Nephron (organoid): ENCODE results near the gene SPPL3.
"Not testable (repeated sequence)": the region's sequence is repeated elsewhere in the genome, so short reads cannot be mapped to it uniquely, and the experiment has no call there.

Source experiments
- H3K27ac Mint-ChIP-seq, 3 experiments: 2 replicates each; pipeline ENCODE4 v1.8.0; 2020; ENCODE audit warnings: mixed read lengths in 3 of 3, mild to moderate bottlenecking in 2 of 3, moderate library complexity in 1 of 3
- H3K27me3 Mint-ChIP-seq: 2 replicates; pipeline ENCODE4 v1.8.0; 2021; ENCODE audit warnings: low read depth, mild to moderate bottlenecking, moderate library complexity, mixed read lengths
- H3K36me3 Mint-ChIP-seq: 2 replicates; pipeline ENCODE4 v1.8.0; 2020; ENCODE audit warnings: low read depth, mixed read lengths
- H3K4me1 Mint-ChIP-seq: 2 replicates; pipeline ENCODE4 v1.8.0; 2020; ENCODE audit warnings: mixed read lengths
- H3K4me3 Mint-ChIP-seq, 3 experiments: 2 replicates each; pipeline ENCODE4 v1.8.0; 2020; ENCODE audit warnings: mild to moderate bottlenecking in 3 of 3, mixed read lengths in 3 of 3, moderate library complexity in 2 of 3
- H3K9me3 Mint-ChIP-seq: 2 replicates; pipeline ENCODE4 v1.8.0; 2020; ENCODE audit warnings: mixed read lengths
- CTCF ChIP-seq, 3 experiments: fragments of 200-600 bp; sonication (generic); IDR thresholded peaks; one replicate each; pipeline ENCODE4 v1.5.0; 2021; ENCODE audit warnings: antibody characterized with exemption in 3 of 3; ENCODE audit not compliant: unreplicated experiment in 3 of 3

The SPPL3 gene

DNA sequence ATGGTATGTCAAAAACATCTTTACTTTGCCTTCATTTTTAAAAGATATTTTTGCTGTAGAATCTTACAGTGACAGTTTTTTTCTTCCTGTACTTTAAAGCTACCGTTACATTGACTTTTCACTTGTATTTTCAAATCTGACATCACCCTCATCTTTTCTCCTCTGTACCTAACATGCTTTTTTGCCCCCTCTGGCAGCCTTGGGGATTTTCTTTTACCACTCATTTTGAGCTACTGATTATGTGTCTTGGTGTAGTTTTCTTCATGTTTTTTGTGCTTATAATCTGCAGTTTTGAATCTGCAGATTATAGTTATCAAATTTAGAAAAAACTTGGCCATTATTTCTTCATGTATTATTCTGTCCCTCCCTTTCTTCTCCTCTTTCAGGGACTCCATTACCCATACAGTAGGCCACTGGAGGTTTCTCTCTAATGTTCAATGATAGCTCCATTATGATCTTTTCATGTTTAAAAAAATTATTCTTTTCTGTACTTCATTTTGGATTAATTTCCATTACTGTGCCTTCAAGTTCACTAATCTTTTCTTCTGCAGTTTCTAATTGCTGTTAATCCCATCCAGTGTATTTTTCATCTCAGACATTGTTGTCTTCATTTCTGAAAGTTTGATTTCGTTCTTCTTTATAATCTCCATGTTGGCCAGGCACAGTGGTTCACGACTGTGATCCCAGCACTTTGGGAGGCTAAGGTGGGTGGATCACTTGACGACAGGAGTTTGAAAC is 108.5 kb downstream of the SPPL3 start:
- Mint-ChIP-seq H3K4me3 (no peak overlapping the region), H3K27ac (no peak overlapping the region), H3K27me3 (no peaks in the 10 kb centered on the region), H3K9me3 (peaks cover 47% of the 10 kb centered on the region), H3K36me3 (peaks cover 65% of the 10 kb centered on the region), H3K4me1 (no peaks in the 10 kb centered on the region)
- TF ChIP-seq CTCF (IDR thresholded peaks at IDR 0.05; ENCODE audit: unreplicated experiment in 3 of 3): no peak

GRCh38 chr12:120793357-120793756 is 110.8 kb downstream of the SPPL3 start:
- Mint-ChIP-seq H3K36me3 (peaks cover 70% of the 10 kb centered on the region), H3K9me3 (peaks cover 47% of the 10 kb centered on the region), H3K4me1 (no peaks in the 10 kb centered on the region), H3K27me3 (no peaks in the 10 kb centered on the region), H3K27ac (no peak overlapping the region), H3K4me3 (no peak overlapping the region)
- TF ChIP-seq CTCF (IDR thresholded peaks at IDR 0.05; ENCODE audit: unreplicated experiment in 3 of 3): no peak

DNA sequence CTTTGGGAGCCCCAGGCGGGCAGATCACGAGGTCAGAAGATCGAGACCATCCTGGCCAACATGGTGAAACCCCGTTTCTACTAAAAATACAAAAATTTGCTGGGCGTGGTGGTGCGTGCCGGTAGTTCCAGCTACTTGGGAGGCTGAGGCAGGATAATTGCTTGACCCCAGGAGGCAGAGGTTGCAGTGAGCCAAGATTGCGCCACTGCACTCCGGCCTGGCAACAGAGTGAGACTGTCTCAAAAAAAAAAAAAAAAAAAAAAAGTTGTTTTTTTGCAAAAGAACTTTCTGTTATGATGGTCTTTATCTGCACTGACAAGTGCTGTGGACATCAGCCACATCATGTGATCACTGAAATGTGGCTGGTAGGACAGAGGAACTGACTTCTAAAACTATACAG is 111.7 kb downstream of the SPPL3 start:
- not testable (repeated sequence) for H3K4me3 Mint-ChIP-seq, H3K27ac Mint-ChIP-seq, H3K4me1 Mint-ChIP-seq, H3K27me3 Mint-ChIP-seq
- Mint-ChIP-seq H3K9me3 (peaks cover 42% of the 10 kb centered on the region), H3K36me3 (peaks cover 63% of the 10 kb centered on the region)

GRCh38 chr12:120791669-120792176 is 112.4 kb downstream of the SPPL3 start:
- H3K4me1 Mint-ChIP-seq: no peaks in the 10 kb centered on the region
- peaks cover 36% of the 10 kb centered on the region for H3K9me3 Mint-ChIP-seq
- no peak overlapping the region for H3K4me3 Mint-ChIP-seq
- H3K27ac Mint-ChIP-seq: no peak overlapping the region
- H3K36me3 Mint-ChIP-seq: peaks cover 56% of the 10 kb centered on the region
- H3K27me3 Mint-ChIP-seq: no peaks in the 10 kb centered on the region
- no peak for TF ChIP-seq CTCF (IDR thresholded peaks at IDR 0.05; ENCODE audit: unreplicated experiment in 3 of 3)

DNA sequence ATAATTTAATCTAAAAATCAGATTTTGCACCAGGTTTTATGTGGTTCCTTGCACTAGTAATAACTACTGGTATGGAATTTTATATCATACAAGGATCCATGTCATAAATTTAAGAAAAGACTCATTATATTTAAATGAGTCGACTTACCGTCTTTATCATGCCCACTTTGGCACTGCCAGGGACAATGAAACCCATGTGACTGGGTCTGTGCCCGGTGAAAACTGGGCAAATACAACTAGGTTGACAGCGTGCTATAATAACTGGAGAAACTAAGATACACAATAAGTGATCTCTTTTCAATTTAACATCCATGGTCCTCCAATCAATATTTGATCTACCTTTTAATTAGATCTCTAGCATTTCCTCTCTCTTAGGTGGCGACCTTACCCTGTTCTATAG is 114.0 kb downstream of the SPPL3 start:
- Mint-ChIP-seq H3K4me1 (no peaks in the 10 kb centered on the region), H3K36me3 (peaks cover 40% of the 10 kb centered on the region), H3K27me3 (no peaks in the 10 kb centered on the region), H3K27ac (no peak overlapping the region), H3K9me3 (peaks cover 20% of the 10 kb centered on the region), H3K4me3 (no peak overlapping the region)
- TF ChIP-seq CTCF (IDR thresholded peaks at IDR 0.05; ENCODE audit: unreplicated experiment in 3 of 3): no peak

DNA sequence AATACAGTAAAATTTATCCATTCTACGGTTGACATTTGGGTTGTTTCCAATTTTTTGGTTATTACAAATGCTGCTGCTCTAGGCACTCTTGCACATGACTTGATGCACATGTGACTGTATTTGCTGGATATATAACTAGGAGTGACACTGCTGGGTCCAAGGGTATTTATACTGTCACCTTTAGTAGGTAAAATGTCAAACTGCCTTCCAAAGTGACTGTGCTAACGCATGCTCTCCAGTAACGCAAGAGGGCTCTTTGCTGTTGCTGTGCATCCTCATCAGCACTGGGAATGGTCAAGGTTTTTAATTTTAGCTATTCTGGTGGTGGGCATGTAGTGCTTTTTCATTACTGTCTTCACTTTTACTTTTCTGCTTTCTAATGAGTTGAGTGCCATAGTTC is 116.3 kb downstream of the SPPL3 start:
- Mint-ChIP-seq H3K4me1 (no peaks in the 10 kb centered on the region), H3K27me3 (no peaks in the 10 kb centered on the region), H3K4me3 (no peak overlapping the region), H3K36me3 (peaks cover 40% of the 10 kb centered on the region), H3K9me3 (peaks cover 3% of the 10 kb centered on the region), H3K27ac (no peak overlapping the region)
- no peak for TF ChIP-seq CTCF (IDR thresholded peaks at IDR 0.05; ENCODE audit: unreplicated experiment in 3 of 3)
